ENCODE results near the gene PIK3C2G. TPM values are rescaled to one million over a fixed set of nuclear protein-coding genes. Genes with fewer than 3 reads are reported as not detected.
"Not testable (repeated sequence)": the region's sequence is repeated elsewhere in the genome, so short reads cannot be mapped to it uniquely, and the experiment has no call there.

Gene PIK3C2G
- total RNA-seq, 3 donors from 2014 or later: 0.23 to 0.43 (median 0.32) TPM

- Histone ChIP-seq H3K36me3 (ENCODE audit: low read depth) (no peaks in the 10 kb centered on the region), H3K4me1 (ENCODE audit: low read depth) (no peaks in the 10 kb centered on the region), H3K4me3 (no peak overlapping the region), H3K9me3 (peaks cover 9% of the 10 kb centered on the region)
- TF ChIP-seq CTCF (IDR thresholded peaks at IDR 0.05): no peak
- intact Hi-C loops (cut with DNase I, micrococcal nuclease): no loop called here
- DNase-seq (no peak), ATAC-seq (no peak)
Measured at GRCh38 chr12:18522806-18523205, 261.5 kb downstream of the PIK3C2G start.

GRCh38 chr12:18542497-18542896, 281.2 kb downstream of the PIK3C2G start:
- intact Hi-C loops (cut with DNase I, micrococcal nuclease); ATAC-seq: not testable (repeated sequence)

GRCh38 chr12:18546399-18546798, 285.1 kb downstream of the PIK3C2G start:
- Histone ChIP-seq H3K4me3 (no peak overlapping the region), H3K4me1 (ENCODE audit: low read depth) (no peaks in the 10 kb centered on the region), H3K9me3 (no peaks in the 10 kb centered on the region), H3K36me3 (ENCODE audit: low read depth) (no peaks in the 10 kb centered on the region)
- intact Hi-C loops (cut with DNase I, micrococcal nuclease): no loop called here
- ATAC-seq (no peak), DNase-seq (no peak)
- TF ChIP-seq CTCF (IDR thresholded peaks at IDR 0.05): no peak

More at GRCh38 chr12:18542497-18542896, 281.2 kb downstream of the PIK3C2G start:
- not testable (repeated sequence) for H3K9me3 ChIP-seq; H3K36me3 ChIP-seq (ENCODE audit: low read depth); H3K4me1 ChIP-seq (ENCODE audit: low read depth); DNase-seq; H3K4me3 ChIP-seq

GRCh38 chr12:18549598-18549997, 288.3 kb downstream of the PIK3C2G start:
- no peaks in the 10 kb centered on the region for H3K36me3 ChIP-seq (ENCODE audit: low read depth)
- no peak for ATAC-seq
- H3K4me1 ChIP-seq (ENCODE audit: low read depth): no peaks in the 10 kb centered on the region
- no peak for DNase-seq
- TF ChIP-seq CTCF (IDR thresholded peaks at IDR 0.05): no peak
- no peak overlapping the region for H3K4me3 ChIP-seq
- intact Hi-C loops (cut with DNase I, micrococcal nuclease): no loop called here
- H3K9me3 ChIP-seq: no peaks in the 10 kb centered on the region

GRCh38 chr12:18551106-18551505, 289.8 kb downstream of the PIK3C2G start:
- no peak for ATAC-seq
- Histone ChIP-seq H3K4me3 (no peak overlapping the region), H3K9me3 (no peaks in the 10 kb centered on the region), H3K36me3 (ENCODE audit: low read depth) (no peaks in the 10 kb centered on the region), H3K4me1 (ENCODE audit: low read depth) (no peaks in the 10 kb centered on the region)
- TF ChIP-seq CTCF (IDR thresholded peaks at IDR 0.05): no peak
- intact Hi-C loops (cut with DNase I, micrococcal nuclease): no loop called here
- no peak for DNase-seq

GRCh38 chr12:18551701-18552100, 290.4 kb downstream of the PIK3C2G start:
- DNase-seq (no peak), ATAC-seq (no peak)
- TF ChIP-seq CTCF (IDR thresholded peaks at IDR 0.05): no peak
- intact Hi-C loops (cut with DNase I, micrococcal nuclease): no loop called here
- Histone ChIP-seq H3K36me3 (ENCODE audit: low read depth) (no peaks in the 10 kb centered on the region), H3K4me1 (ENCODE audit: low read depth) (no peaks in the 10 kb centered on the region), H3K9me3 (no peaks in the 10 kb centered on the region), H3K4me3 (no peak overlapping the region)

All from mucosa of descending colon (tissue), 3 donors.